ENCODE results near the gene STK11.
A peak's percentile ranks its signal among the peaks of the same experiment; 100 is the strongest.
"Not testable (repeated sequence)": the region's sequence is repeated elsewhere in the genome, so short reads cannot be mapped to it uniquely, and the experiment has no call there.

Gene STK11

DNA sequence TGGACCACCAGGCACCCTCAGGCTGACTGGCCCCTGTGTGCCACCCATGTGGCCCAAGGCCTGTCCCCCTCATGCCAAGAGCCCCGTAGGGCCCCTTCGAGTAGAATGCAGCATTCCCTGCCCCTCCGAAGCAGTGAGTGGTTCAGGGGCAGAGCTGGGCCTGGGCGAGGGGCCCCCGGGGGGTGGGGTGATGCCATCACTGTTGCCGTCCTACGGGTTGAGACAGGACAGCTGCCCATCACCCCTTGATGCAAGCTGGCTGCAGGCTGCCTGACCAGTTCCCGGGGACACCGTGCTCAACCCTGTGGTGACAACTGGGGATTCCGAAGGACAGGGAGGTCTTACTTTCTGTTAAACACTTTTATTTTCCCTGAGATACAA, 36.2 kb upstream of the STK11 start:
- DNase-seq (ENCODE audit: low read depth) = no peak

- no peak for DNase-seq (ENCODE audit: low read depth)
Observed at GRCh38 chr19:1169921-1170885, 35.4 kb upstream of the STK11 start.

DNA sequence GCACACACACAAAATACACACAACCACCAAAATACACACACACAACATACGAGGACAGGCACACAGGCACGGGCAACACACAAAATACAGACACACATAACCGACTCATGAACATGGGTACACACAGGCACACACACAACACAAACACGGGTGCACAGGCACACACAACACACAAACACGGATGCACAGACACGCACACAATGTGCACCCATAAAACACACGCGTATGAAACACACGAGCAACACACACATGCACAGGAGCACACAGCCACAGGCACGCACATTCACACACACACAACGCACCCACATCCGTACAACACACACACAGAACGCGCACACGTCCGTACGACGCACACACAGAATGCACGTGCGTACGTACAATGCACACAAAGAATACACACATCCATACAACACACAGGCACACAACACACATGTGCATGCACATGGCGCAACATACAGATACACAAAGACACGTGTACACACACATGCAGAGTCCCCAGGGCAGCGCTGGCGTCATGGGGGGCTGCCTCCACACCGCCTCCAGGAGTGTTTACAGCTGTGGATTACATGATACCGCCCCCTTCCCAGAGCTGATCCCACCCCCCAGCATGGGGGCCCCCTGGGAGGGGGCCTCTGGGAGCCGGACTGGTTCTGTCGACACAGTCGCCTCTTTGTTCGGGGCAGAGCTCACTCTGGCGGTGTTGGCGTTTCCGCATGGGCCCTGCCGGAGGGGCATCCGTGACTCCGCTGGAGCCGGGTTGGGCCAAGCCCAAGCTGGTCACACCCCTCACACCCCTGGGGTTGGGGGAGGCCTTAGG, 34.4 kb upstream of the STK11 start:
- no peak for DNase-seq (ENCODE audit: low read depth)

- no peak for DNase-seq (ENCODE audit: low read depth)
Observed at GRCh38 chr19:1171755-1172352, 33.7 kb upstream of the STK11 start.

- DNase-seq (ENCODE audit: low read depth) = no peak
Observed at GRCh38 chr19:1172353-1173158, 33.0 kb upstream of the STK11 start.

GRCh38 chr19:1173159-1173844, 32.3 kb upstream of the STK11 start:
- DNase-seq (ENCODE audit: low read depth) = no peak

DNA sequence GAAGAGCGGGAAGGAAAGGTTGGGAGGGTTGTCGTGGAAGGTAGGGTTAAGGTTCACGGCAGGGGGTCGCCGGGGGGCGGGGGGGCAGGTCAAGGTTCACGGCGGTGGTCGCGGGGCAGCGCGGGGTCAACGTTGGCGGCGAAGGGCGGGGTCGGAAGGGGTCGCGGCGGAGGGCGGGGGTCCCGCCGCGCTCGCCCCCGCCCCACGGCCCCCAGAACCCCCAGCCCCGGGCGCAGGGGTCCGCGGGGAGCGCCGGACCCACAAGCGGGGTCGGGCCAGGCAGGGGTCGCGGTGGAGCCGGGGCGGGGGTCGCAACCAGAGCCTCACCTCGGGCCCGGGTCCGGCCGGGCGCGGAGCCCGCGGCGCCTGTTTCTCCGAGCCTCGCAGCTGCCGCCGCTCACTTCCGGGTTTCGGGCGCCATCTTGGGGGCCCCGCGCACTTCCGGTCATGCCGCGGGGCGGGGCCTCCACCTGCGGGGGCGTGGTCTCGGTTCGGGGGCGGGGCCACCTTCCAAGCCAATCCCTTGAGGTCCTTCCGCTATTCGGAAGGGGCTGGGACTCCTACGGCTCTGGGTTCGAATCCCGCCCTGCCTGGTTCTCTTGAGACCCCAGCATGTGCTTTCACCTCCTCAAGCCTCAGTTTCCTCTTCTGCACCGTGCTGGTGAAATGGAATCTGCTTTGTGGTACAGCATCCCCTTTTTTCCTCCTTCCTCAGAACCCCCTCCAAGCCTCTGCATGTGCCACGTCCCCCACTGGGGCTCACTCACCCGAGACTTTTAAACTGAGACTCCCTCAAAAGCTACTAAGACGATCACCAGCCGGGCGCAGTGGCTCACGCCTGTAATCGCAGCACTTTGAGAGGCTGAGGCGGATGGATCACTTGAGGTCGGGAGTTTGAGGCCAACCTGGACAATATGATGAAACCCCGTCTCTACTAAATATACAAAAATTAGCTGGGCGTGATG, 31.5 kb upstream of the STK11 start, which contains the start of gene SBNO2:
SBNO2 (minus strand) TSS at position 424 of the 965 bp plus-strand sequence. CDS start 19,992 bp downstream, outside the sequence.
- DNase-seq (ENCODE audit: low read depth) = no peak

GRCh38 chr19:1177322-1178114, 28.1 kb upstream of the STK11 start:
- peak; percentile 94 for DNase-seq (ENCODE audit: low read depth)

GRCh38 chr19:1181606-1182005, 24.0 kb upstream of the STK11 start:
- no peak for DNase-seq (ENCODE audit: low read depth)

DNA sequence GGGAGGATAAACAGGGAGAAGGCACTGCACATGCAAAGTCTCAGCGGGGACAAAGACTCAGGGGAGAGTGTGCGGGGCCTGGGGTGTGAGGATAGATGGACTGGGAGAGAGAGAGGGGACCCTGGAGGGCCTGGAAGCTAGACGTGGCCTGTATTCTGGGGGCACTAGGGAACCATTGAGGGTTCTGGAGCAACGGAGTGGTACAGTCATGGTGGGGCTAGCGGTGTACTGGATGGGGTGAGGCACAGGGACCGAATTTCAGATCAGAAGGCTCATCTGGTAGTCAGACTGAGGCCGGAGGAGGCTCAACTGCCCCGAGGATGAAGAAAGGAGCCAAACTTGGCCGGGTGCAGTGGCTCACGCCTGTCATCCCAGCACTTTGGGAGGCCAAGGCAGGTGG, 23.5 kb upstream of the STK11 start:
- no peak for DNase-seq (ENCODE audit: low read depth)

DNA sequence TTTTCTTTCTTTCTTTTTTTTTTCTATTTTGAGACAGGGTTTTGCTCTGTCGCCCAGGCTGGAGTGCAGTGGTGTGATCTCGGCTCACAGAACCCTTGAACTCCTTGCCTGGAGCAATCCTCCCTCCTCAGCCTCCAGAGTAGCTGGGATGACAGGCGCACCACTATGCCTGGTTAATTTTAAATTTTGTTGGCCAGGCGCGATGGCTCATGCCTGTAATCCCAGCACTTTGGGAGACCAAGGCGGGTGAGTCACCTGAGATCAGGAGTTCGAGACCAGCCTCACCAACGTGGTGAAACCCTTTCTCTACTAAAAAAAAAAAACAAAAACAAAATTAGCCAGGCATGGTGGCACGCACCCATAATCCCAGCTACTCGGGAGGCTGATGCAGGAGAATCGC, 22.9 kb upstream of the STK11 start:
- DNase-seq (ENCODE audit: low read depth) = no peak

DNA sequence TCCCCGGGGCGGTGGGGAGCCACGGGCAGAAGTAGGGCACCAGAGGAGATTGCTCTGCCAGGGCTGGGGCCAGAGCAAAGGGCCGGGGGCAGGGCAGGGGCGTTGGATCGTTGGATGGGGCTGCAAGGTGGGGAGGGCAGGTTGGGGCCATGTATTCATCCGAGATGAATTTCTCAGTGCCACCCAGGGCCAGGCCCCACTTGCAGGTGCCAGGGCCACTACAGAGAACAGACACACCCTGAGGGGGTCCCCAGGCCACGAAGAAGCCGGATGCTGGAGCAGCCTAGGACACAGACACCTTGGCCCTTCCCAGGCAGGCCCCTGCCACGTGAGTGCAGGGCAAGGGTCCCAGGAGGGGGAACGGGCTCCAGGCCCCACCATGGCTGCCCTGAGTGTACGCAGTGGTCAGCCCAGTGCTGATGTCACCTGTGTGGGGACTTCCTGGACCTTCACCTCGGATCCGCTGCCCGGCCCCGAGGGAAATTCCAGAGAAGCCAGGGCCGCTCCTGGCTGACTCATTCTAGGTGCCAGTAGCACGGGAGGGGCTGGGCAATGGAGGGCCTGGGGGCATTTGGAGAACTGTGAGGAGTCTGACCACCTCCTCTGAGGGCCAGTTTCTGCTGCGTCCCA, 21.9 kb upstream of the STK11 start:
- no peak for DNase-seq (ENCODE audit: low read depth)

DNA sequence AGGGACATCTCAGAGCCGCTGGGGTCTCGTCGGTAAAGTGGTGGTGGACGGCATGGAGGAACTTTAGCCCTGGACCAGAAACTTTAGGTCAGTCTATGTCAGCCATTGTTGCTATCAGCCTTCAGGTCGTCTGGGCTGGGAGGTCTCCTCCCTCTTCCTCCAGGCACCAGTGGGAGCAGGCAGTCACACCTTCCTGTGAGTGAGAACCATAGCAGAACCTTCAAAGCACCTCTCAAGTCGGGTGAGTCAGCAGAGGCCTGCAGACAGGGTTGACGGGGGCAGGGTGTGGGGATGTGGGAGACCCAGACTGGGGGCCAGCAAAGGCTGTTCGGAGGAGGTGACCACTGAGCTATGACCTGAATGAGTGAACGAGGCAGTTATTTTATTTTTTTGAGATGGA, 16.2 kb upstream of the STK11 start:
- DNase-seq (ENCODE audit: low read depth) = no peak

- no peak for DNase-seq (ENCODE audit: low read depth)
Observed at GRCh38 chr19:1199531-1199930, 6.0 kb upstream of the STK11 start.

DNA sequence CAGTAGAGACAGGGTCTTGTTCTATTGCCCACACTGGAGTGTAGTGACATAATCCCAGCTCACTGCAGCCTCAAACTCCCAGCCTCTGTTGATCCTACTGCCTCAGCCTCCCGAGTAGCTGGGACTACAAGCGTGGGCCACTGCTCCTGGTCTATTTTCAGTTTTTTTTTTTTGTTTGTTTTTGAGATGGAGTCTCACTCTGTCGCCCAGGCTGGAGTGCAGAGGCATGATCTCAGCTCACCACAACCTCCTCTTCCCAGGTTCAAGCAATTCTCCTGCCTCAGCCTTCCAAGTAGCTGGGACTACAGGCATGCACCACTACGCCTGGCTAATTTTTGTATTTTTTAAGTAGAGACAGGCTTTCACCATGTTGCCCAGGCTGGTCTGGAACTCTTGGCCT, 5.0 kb upstream of the STK11 start:
- not testable (repeated sequence) for DNase-seq (ENCODE audit: low read depth)

DNA sequence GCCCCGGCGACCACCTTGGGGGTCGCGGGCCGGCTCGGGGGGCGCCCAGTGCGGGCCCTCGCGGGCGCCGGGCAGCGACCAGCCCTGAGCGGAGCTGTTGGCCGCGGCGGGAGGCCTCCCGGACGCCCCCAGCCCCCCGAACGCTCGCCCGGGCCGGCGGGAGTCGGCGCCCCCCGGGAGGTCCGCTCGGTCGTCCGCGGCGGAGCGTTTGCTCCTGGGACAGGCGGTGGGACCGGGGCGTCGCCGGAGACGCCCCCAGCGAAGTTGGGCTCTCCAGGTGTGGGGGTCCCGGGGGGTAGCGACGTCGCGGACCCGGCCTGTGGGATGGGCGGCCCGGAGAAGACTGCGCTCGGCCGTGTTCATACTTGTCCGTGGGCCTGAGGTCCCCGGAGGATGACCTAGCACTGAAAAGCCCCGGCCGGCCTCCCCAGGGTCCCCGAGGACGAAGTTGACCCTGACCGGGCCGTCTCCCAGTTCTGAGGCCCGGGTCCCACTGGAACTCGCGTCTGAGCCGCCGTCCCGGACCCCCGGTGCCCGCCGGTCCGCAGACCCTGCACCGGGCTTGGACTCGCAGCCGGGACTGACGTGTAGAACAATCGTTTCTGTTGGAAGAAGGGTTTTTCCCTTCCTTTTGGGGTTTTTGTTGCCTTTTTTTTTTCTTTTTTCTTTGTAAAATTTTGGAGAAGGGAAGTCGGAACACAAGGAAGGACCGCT, 729 bp downstream of the STK11 start:
- no peak for DNase-seq (ENCODE audit: low read depth)

DNA sequence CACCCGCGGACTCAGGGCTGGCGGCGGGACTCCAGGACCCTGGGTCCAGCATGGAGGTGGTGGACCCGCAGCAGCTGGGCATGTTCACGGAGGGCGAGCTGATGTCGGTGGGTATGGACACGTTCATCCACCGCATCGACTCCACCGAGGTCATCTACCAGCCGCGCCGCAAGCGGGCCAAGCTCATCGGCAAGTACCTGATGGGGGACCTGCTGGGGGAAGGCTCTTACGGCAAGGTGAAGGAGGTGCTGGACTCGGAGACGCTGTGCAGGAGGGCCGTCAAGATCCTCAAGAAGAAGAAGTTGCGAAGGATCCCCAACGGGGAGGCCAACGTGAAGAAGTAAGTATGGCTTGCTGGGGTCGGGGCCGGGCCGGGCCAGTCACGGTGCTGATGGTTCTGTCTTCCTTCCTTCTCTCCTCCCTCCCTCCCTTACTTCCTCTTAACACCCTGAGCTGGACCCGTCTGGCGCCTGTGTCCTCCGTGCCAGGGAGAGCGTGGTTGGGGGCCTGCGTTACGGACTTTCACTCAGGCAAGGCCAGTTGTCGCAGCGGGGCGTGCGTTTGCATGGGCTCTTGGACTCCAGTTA, 1.4 kb downstream of the STK11 start:
- DNase-seq (ENCODE audit: low read depth) = no peak

- DNase-seq (ENCODE audit: low read depth) = not testable (repeated sequence)
Observed at GRCh38 chr19:1208830-1209229, 3.3 kb downstream of the STK11 start.
